ENCODE results near the gene ZNF593OS.
A peak's percentile ranks its signal among the peaks of the same experiment; 100 is the strongest.

Gene ZNF593OS

DNA sequence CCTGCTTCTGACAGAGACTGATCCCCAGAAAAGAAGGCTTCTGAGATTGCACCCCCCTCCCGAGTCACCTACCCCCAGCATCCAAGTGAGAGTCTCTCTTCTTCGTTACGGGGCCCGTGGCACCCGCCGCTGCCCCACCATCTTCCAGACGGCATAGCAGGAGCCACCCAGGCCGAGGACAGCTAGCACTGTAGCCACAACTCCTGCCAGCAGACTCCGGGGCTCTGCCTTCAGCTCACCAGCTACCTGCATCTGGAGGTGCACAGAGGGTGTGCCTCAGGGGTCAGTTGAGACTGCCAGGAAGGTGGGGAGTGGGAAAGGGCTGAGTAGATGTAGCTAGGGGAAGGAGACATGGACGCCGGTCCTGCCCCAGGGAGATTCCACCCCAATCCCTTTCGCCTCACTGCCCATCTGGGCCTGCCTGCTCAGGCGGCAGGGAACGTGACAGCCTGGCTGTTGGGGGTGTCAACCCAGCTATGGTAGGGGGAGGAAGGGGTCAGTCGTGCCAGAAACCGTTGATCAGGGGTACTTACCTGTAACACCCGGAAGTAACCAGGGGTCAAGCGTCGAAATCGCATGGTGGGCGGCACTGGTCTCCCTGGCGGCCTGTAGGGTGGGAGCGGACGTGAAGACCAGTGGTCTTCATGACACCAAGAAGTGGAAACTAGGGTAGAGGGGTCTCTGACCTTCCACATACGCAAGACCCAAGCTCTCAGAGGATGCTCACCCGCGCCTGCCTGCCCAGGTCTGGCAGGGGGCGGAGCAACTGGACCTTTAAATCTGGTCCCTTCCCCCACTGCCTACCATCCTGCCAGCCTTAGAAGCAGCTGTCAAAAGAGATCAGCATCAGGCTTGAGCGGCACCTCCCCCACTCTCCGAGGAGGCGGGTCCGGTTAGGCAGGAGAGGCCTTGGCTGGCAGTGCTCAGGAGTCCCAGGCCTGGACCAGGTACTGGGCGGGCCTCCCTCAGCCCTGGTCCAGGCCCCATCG lies at the start of gene ZNF593OS:
ZNF593OS (minus strand) TSS at position 749 of the 989 bp plus-strand sequence; CDS start at position 578, 171 bp downstream.
- no peaks in the 10 kb centered on the region for H3K36me3 ChIP-seq (replicated peaks)
- no peaks in the 10 kb centered on the region for H3K27me3 ChIP-seq (replicated peaks)
- TF ChIP-seq, protein P1, sequence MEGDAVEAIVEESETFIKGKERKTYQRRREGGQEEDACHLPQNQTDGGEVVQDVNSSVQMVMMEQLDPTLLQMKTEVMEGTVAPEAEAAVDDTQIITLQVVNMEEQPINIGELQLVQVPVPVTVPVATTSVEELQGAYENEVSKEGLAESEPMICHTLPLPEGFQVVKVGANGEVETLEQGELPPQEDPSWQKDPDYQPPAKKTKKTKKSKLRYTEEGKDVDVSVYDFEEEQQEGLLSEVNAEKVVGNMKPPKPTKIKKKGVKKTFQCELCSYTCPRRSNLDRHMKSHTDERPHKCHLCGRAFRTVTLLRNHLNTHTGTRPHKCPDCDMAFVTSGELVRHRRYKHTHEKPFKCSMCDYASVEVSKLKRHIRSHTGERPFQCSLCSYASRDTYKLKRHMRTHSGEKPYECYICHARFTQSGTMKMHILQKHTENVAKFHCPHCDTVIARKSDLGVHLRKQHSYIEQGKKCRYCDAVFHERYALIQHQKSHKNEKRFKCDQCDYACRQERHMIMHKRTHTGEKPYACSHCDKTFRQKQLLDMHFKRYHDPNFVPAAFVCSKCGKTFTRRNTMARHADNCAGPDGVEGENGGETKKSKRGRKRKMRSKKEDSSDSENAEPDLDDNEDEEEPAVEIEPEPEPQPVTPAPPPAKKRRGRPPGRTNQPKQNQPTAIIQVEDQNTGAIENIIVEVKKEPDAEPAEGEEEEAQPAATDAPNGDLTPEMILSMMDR (IDR thresholded peaks at IDR 0.05; ENCODE audit: low read depth, low read length, missing control alignments) = no peak
- DNase-seq = no peak
- in situ Hi-C loops (cut with HindIII; ENCODE audit: low pct_ligation_motif_present, low sequenced_read_pairs) = no loop called here
- H3K4me3 ChIP-seq (ENCODE audit: low read depth, low read length) = peak within 1 kb of the TSS; percentile 87
- no peak within 1 kb of the TSS for H3K27ac ChIP-seq

DNA sequence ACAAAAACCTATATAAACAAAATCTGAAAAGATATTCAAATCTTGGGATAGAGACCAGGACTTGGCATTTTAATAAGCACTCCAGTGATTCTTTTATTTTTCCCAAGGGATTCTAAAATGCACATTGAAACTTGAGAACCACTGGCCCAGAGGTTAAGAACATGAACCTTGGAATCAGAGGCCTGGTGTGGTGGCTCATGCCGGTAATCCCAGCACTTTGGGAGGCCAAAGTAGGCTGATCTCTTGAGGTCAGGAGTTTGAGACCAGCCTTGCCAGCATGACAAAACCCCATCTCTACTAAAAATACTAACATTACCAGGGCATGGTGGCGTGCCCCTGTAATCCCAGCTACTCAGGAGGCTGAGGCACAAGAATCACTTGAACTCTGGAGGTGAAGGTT lies 49.5 kb upstream of the ZNF593OS start:
- DNase-seq = no peak
- H3K27ac ChIP-seq = no peak overlapping the region
- no peaks in the 10 kb centered on the region for H3K36me3 ChIP-seq (replicated peaks)
- TF ChIP-seq, protein P1 (IDR thresholded peaks at IDR 0.05; ENCODE audit: low read depth, low read length, missing control alignments) = no peak
- H3K27me3 ChIP-seq (replicated peaks) = peaks cover 3% of the 10 kb centered on the region
- no peak overlapping the region for H3K4me3 ChIP-seq (ENCODE audit: low read depth, low read length)
- in situ Hi-C loops (cut with HindIII; ENCODE audit: low pct_ligation_motif_present, low sequenced_read_pairs) = no loop called here

DNA sequence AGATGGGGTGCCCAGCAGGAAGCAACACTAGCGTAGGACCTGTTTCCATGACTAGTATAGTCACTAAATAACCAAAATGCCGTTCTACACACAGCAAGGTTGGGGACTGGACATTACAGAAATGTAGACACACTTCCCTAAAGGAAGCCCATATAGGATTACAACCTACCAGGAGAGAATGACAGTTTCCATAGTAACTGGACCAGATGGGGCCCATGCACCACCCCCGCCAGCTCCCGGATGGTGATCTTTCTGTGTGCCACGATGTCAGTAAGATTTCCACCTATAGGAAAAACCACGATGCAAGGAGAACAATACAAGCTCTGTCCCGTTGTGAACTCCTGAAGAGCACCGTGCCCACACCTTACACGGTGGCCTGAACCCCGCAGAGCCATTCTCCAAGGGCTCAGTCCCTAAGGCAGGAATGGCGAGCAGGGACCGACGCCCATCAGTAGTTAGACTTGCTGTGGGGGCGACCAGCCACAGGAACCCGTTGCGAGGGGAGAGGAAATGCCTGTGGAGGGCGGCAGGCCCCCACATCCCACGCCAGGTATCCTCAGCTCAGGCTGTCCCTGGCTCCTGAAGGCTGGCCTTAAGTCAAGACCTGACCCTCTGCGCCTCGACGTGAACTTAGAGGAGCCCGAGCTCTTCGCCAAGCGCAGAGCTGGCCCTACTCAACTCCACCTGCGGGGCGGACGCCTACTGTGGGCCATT lies 48.7 kb upstream of the ZNF593OS start:
- TF ChIP-seq, protein P1 (IDR thresholded peaks at IDR 0.05; ENCODE audit: low read depth, low read length, missing control alignments) = no peak
- DNase-seq = no peak
- H3K4me3 ChIP-seq (ENCODE audit: low read depth, low read length) = no peak overlapping the region
- H3K27ac ChIP-seq = no peak overlapping the region
- in situ Hi-C loops (cut with HindIII; ENCODE audit: low pct_ligation_motif_present, low sequenced_read_pairs) = no loop called here
- H3K27me3 ChIP-seq (replicated peaks) = peaks cover 3% of the 10 kb centered on the region
- no peaks in the 10 kb centered on the region for H3K36me3 ChIP-seq (replicated peaks)

DNA sequence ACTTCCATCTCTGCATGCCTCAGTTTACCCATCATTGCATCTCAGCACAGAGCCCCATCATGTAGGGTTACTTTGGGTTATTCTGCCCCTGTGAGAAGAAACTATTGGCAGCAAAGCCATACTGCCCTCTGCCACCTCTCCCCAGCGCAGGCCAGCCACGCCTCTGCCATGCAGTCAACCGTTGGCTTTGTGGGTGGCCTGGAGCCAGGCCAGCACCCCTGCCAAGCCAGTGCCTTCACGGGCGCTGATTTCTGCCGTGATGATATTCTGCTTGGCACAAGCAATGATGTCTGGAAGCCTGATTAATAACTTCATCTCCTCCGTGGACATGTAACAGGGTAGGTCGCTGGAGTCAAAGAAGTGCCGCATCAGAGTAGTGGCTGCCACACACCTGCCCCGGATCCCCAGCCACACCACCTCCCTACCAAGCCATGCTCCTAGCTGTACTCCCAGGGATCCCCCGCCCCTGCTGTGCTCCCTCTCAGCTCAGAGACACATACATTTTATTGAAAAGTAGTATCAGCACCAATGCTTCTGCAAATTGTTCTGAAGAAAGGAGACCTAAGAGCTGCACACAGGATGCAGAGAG lies 47.4 kb upstream of the ZNF593OS start:
- Histone ChIP-seq H3K27me3 (replicated peaks) (peaks cover 2% of the 10 kb centered on the region), H3K4me3 (ENCODE audit: low read depth, low read length) (no peak overlapping the region), H3K27ac (no peak overlapping the region), H3K36me3 (replicated peaks) (no peaks in the 10 kb centered on the region)
- TF ChIP-seq, protein P1 (IDR thresholded peaks at IDR 0.05; ENCODE audit: low read depth, low read length, missing control alignments) = no peak
- no peak for DNase-seq
- in situ Hi-C loops (cut with HindIII; ENCODE audit: low pct_ligation_motif_present, low sequenced_read_pairs) = no loop called here

DNA sequence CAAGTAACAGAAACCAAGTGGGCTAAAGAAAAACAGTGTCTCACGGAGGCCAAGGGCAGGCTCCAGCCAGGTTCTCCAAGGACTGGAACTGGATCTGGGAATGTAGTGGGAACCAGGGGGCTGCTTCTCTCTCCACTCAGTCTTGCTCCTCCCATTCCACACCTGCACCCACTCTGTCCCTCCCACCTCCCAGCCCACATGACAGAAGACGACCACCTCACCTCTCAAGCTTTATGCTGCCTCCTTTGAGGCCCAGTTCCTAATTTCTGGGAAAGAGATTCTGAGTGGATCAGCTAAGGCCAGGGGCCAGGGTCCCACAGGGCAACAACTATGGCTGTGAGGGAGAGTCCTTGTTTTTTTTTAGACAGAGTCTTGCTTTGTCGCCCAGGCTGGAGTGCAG lies 43.6 kb upstream of the ZNF593OS start:
- Histone ChIP-seq H3K27me3 (replicated peaks) (no peaks in the 10 kb centered on the region), H3K27ac (no peak overlapping the region), H3K36me3 (replicated peaks) (no peaks in the 10 kb centered on the region), H3K4me3 (ENCODE audit: low read depth, low read length) (no peak overlapping the region)
- TF ChIP-seq, protein P1 (IDR thresholded peaks at IDR 0.05; ENCODE audit: low read depth, low read length, missing control alignments) = no peak
- no peak for DNase-seq
- in situ Hi-C loops (cut with HindIII; ENCODE audit: low pct_ligation_motif_present, low sequenced_read_pairs) = no loop called here

All from brain microvascular endothelial cell (primary cell).